GM15510 (cell line): ENCODE data around the gene NUP37.

Experiments used
- POLR2A ChIP-seq: IDR thresholded peaks from 3 replicates; pipeline ENCODE4 v1.6.1; 2011; ENCODE audit warnings: borderline replicate concordance; ENCODE audit not compliant: insufficient read length; ENCODE audit errors: extremely low read depth

The NUP37 gene

GRCh38 chr12:102029141-102029540 is 90.8 kb downstream of the NUP37 start:
- no peak for TF ChIP-seq POLR2A

- TF ChIP-seq POLR2A, result no peak
Measured at GRCh38 chr12:102026728-102027127, 93.2 kb downstream of the NUP37 start.

- TF ChIP-seq POLR2A, result no peak
Measured at GRCh38 chr12:102024765-102025164, 95.1 kb downstream of the NUP37 start.

- TF ChIP-seq POLR2A, result no peak
Measured at GRCh38 chr12:102023343-102023930, 96.5 kb downstream of the NUP37 start.
